Liver (tissue), 9 donors: ENCODE measurements around the gene BRD4. TPM values are rescaled to one million over a fixed set of nuclear protein-coding genes. Genes with fewer than 3 reads are reported as not detected.

Experiments
- DNase-seq: peaks from one replicate; pipeline ENCODE4 v3.0.0-alpha.2; 2017; ENCODE audit warnings: low spot score
- H3K27ac ChIP-seq, 2 donors: one replicate each; pipeline ENCODE4 v1.7.0; 2013; ENCODE audit warnings: inconsistent platforms in 2 of 2, low read length in 2 of 2, control low read depth in 1 of 2, low read depth in 1 of 2, mild to moderate bottlenecking in 1 of 2
- H3K27me3 ChIP-seq, 4 donors: one replicate each; pipeline versions ENCODE4 v1.6.1 to v1.7.0; 2013; ENCODE audit warnings: low read length in 3 of 4, inconsistent platforms in 1 of 4, mild to moderate bottlenecking in 1 of 4, moderate library complexity in 1 of 4; ENCODE audit not compliant: control insufficient read depth in 4 of 4, insufficient read depth in 4 of 4
- H3K36me3 ChIP-seq, 4 donors: one replicate each; pipeline versions ENCODE4 v1.6.1 to v1.7.0; 2013; ENCODE audit warnings: low read length in 3 of 4, mild to moderate bottlenecking in 3 of 4, low read depth in 1 of 4, moderate library complexity in 1 of 4; ENCODE audit not compliant: control insufficient read depth in 4 of 4, insufficient read depth in 3 of 4
- H3K4me1 ChIP-seq, 4 donors: one replicate each; pipeline versions ENCODE4 v1.6.1 to v1.7.0; 2013; ENCODE audit warnings: low read length in 3 of 4, mild to moderate bottlenecking in 3 of 4, moderate library complexity in 1 of 4; ENCODE audit not compliant: control insufficient read depth in 4 of 4, insufficient read depth in 4 of 4
- H3K4me3 ChIP-seq, 3 donors: one replicate each; pipeline versions ENCODE4 v1.6.1 to v1.7.0; 2013; ENCODE audit warnings: low read length in 3 of 3, control low read depth in 1 of 3, low read depth in 1 of 3, mild to moderate bottlenecking in 1 of 3
- H3K9ac ChIP-seq, 2 donors: one replicate each; pipeline ENCODE4 v1.7.0; 2013; ENCODE audit warnings: low read length in 2 of 2, mild to moderate bottlenecking in 2 of 2, moderate library complexity in 2 of 2, control low read depth in 1 of 2, low read depth in 1 of 2
- H3K9me3 ChIP-seq, 4 donors: one replicate each; pipeline versions ENCODE4 v1.6.1 to v1.7.0; 2013; ENCODE audit warnings: low read length in 3 of 4; ENCODE audit not compliant: control insufficient read depth in 4 of 4
- FOXA1 ChIP-seq: IDR thresholded peaks from 2 replicates; pipeline ENCODE4 v1.6.1; 2016; ENCODE audit warnings: antibody characterized with exemption
- FOXA2 ChIP-seq: IDR thresholded peaks from 2 replicates; pipeline ENCODE4 v1.6.1; 2016; ENCODE audit warnings: antibody characterized with exemption
- GABPA ChIP-seq, 2 donors: IDR thresholded peaks in 1 of 2; conservative IDR thresholded peaks in 1 of 2; 2 replicates each; pipeline ENCODE4 v1.6.1; 2016; ENCODE audit warnings: antibody characterized with exemption in 2 of 2, mild to moderate bottlenecking in 1 of 2, moderate library complexity in 1 of 2
- HNF4A ChIP-seq, 2 donors: conservative IDR thresholded peaks; 2 replicates each; pipeline ENCODE4 v1.6.1; 2016; ENCODE audit warnings: antibody characterized with exemption in 2 of 2, mild to moderate bottlenecking in 2 of 2
- HNF4G ChIP-seq: IDR thresholded peaks from 2 replicates; pipeline ENCODE4 v1.6.1; 2016; ENCODE audit warnings: antibody characterized with exemption
- JUND ChIP-seq, 2 donors: IDR thresholded peaks; 2 replicates each; pipeline ENCODE4 v1.6.1; 2016; ENCODE audit warnings: antibody characterized with exemption in 2 of 2
- NR2F2 ChIP-seq: IDR thresholded peaks from 2 replicates; pipeline ENCODE4 v1.6.1; 2016; ENCODE audit warnings: antibody characterized with exemption
- RAD21 ChIP-seq, 2 donors: IDR thresholded peaks; 2 replicates each; pipeline ENCODE4 v1.6.1; 2016; ENCODE audit warnings: antibody characterized with exemption in 2 of 2, mild to moderate bottlenecking in 2 of 2
- RXRA ChIP-seq, 2 donors: IDR thresholded peaks; 2 replicates each; pipeline ENCODE4 v1.6.1; 2017 to 2018; ENCODE audit warnings: antibody characterized with exemption in 2 of 2, mild to moderate bottlenecking in 1 of 2
- SP1 ChIP-seq: IDR thresholded peaks from 2 replicates; pipeline ENCODE4 v1.6.1; 2018; ENCODE audit warnings: antibody characterized with exemption, mild to moderate bottlenecking
- TAF1 ChIP-seq: conservative IDR thresholded peaks from 2 replicates; pipeline ENCODE4 v1.6.1; 2016; ENCODE audit warnings: antibody characterized with exemption, mild to moderate bottlenecking
- WGBS: extraction: QIAGEN DNeasy Blood & Tissue Kit; methylation state at CpG from one replicate; pipeline ENCODE4 v1.1.7; 2013; 5-methylcytosine and 5-hydroxymethylcytosine counted together
- polyA plus RNA-seq, 2 donors: library from polyadenylated mRNA; stranded (reverse) in 1 of 2; unstranded in 1 of 2; fragments of 200-250 nt in 1 of 2; fragments of >200 nt in 1 of 2; fragmentation: Nextera tagmentation in 1 of 2; extraction: Ambion mirVana in 1 of 2; gene quantifications; one replicate each; pipeline versions ENCODE4 v1.2.1 to v1.2.3, GENCODE V29; 2013 to 2015
- total RNA-seq, 2 donors: library from RNA; depleted of rRNA; stranded (reverse); fragments of >200 nt; gene quantifications; one replicate each; pipeline ENCODE4 v1.2.3, GENCODE V29; 2014
- TF ChIP-seq, protein P1 (sequence below): IDR thresholded peaks from 2 replicates; pipeline ENCODE4 v1.6.1; 2016; ENCODE audit warnings: antibody characterized with exemption, mild to moderate bottlenecking
- TF ChIP-seq, protein P2 (sequence below): IDR thresholded peaks from 2 replicates; pipeline ENCODE4 v1.6.1; 2016; ENCODE audit warnings: antibody characterized with exemption
- TF ChIP-seq, protein P3 (sequence below): IDR thresholded peaks from 2 replicates; pipeline ENCODE4 v1.6.1; 2016; ENCODE audit warnings: antibody characterized with exemption
- TF ChIP-seq, protein P4 (sequence below): IDR thresholded peaks from 2 replicates; pipeline ENCODE4 v1.6.1; 2016; ENCODE audit warnings: antibody characterized with exemption
- donor health status: healthy.
- donor health status: healthy.
- donor health status: healthy.
- donor health status: healthy.
- donor health status: healthy.

Gene BRD4
- total and polyA plus RNA-seq, 4 donors = 13.6 to 25.8 (median 20.5) TPM

DNA sequence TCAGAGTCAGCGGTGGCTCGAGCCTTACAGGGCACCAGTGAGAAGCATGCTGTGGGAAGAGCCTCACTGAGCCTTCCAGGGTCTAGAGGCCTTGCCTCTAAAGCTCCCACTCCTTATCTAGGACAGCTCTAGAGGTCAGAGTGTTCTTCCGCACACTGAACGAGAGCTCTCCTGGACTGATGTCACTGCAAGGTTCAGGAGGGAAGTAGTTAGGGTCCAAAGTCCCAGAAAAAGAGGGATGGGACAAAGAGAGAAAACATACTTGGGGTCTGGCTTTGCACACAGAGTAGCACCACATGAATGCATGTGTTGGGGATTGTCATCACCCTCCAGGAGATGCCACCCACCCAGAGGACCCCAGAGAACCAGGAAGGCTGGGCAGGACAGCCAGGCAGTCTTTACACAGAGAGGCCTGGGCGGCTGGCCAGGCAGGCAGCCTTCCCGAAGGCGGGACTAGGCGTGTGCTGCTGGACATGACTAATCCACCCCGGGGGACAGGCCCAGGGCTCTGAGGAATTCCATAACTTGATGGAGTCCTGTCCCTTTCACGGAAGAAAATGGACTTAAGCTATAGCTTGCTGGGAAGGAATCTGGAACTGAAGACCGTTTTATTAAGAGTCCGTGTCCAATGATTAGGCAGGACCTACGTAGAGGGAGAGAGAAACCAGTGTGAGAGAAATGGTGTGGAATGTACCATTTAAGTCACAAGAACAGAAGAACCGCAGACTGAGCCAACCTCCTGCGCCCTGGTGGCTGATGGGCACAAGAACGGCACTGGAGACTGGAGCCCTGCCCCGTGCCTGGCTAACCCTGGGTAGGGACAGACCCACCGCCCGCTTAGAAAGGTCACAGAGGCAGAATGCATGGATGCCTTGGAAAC lies 83.5 kb downstream of the BRD4 start:
- WGBS = 61% methylated on average over 19 of the region's 19 CpGs
- Histone ChIP-seq H3K4me3 (no peak overlapping the region), H3K4me1 (peaks cover 11 to 26% (median 22%) of the 10 kb centered on the region in 4 donors), H3K27me3 (no peaks in the 10 kb centered on the region), H3K9ac (no peak overlapping the region), H3K9me3 (no peaks in the 10 kb centered on the region), H3K27ac (peak overlapping the region; percentile 57 to 75), H3K36me3 (peaks cover 9 to 57% (median 32%) of the 10 kb centered on the region in 4 donors)
- DNase-seq = no peak
- peak; percentile 47 for TF ChIP-seq HNF4G
- TF ChIP-seq NR2F2 = peak; percentile 24
- peak; percentile 53 to 88 for TF ChIP-seq HNF4A (conservative IDR thresholded peaks at IDR 0.05)
- TF ChIP-seq JUND (IDR thresholded peaks at IDR 0.05) = peak in 1 of 2 donors; percentile 51
- no peak for TF ChIP-seq FOXA2

DNA sequence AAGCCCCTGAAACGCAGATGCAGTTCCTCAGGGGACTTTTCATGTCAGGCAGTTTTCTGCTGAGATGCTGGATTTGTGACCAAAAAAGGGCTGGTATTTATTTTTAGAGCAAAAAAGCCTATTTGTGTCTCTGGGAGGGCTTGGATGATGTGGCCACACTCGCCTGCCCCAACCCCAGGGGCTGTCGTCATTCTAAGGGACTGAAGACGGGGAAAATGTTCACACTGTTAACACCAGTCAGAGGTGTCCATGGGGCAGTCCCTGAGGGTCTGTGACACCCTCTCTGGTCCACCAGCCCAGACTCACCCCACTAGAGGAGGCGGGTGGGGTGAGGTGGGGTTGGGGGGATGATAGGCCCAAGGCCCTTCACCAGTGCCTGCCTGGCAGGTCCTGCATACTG lies 84.2 kb downstream of the BRD4 start:
- Histone ChIP-seq H3K36me3 (peaks cover 6 to 56% (median 26%) of the 10 kb centered on the region in 4 donors), H3K9ac (no peak overlapping the region), H3K4me1 (peaks cover 11 to 26% (median 22%) of the 10 kb centered on the region in 4 donors), H3K27me3 (no peaks in the 10 kb centered on the region), H3K4me3 (no peak overlapping the region), H3K27ac (peak overlapping the region; percentile 11 to 57), H3K9me3 (no peaks in the 10 kb centered on the region)
- 93% methylated on average over 5 of the region's 5 CpGs for WGBS
- DNase-seq = no peak
- TF ChIP-seq RAD21 (IDR thresholded peaks at IDR 0.05) (no peak), SP1 (no peak), FOXA1 (no peak)
- TF ChIP-seq, protein P1, sequence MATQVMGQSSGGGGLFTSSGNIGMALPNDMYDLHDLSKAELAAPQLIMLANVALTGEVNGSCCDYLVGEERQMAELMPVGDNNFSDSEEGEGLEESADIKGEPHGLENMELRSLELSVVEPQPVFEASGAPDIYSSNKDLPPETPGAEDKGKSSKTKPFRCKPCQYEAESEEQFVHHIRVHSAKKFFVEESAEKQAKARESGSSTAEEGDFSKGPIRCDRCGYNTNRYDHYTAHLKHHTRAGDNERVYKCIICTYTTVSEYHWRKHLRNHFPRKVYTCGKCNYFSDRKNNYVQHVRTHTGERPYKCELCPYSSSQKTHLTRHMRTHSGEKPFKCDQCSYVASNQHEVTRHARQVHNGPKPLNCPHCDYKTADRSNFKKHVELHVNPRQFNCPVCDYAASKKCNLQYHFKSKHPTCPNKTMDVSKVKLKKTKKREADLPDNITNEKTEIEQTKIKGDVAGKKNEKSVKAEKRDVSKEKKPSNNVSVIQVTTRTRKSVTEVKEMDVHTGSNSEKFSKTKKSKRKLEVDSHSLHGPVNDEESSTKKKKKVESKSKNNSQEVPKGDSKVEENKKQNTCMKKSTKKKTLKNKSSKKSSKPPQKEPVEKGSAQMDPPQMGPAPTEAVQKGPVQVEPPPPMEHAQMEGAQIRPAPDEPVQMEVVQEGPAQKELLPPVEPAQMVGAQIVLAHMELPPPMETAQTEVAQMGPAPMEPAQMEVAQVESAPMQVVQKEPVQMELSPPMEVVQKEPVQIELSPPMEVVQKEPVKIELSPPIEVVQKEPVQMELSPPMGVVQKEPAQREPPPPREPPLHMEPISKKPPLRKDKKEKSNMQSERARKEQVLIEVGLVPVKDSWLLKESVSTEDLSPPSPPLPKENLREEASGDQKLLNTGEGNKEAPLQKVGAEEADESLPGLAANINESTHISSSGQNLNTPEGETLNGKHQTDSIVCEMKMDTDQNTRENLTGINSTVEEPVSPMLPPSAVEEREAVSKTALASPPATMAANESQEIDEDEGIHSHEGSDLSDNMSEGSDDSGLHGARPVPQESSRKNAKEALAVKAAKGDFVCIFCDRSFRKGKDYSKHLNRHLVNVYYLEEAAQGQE = no peak

DNA sequence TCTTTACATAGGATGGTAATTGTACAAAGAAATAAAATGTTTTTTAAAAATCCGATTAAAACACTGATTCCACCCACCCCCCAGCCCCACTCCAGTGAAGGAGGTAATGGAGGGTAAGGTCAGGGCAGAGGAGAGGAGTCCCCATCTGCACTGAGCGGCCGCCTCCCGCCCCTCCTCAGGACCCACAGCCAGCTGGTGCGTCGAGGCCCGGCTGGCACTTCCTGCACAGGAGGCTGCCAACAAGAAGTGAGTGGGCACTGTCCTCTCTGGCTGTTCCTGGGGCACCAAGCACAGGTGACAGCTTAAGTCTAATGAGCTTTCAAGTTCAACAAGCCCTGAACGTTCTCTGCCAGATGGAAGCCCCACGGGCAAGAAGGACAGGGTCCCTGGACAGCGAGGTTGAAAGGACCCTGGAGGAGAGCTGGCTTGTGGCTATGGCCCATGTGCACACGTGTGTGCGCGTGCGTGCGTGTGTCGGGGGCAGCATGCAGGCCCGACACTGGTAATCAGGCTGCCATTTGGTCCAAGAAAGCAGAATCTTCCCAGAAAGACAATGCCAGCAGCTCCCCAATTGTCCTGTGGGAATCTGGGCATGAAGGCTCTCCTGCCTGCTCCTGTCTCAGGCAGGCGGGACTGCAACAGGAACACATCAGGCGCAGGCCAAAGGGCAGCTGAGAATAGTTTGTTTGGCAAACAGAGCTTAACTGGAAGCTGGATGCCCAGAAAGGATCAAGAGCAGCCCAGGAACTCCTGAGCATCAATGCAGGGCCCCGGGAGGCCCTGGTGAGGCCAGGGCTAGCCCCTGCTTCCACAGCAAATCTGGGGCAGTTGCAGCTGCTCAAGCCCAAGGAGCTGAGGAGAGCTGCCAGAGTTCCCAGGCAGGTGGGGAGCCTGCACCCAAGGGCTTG lies 85.0 kb downstream of the BRD4 start:
- Histone ChIP-seq H3K9ac (no peak overlapping the region), H3K27ac (peak overlapping the region in 1 of 2 donors; percentile 57), H3K27me3 (no peaks in the 10 kb centered on the region), H3K9me3 (no peaks in the 10 kb centered on the region), H3K36me3 (peaks cover 8 to 52% (median 22%) of the 10 kb centered on the region in 4 donors), H3K4me3 (no peak overlapping the region), H3K4me1 (peaks cover 11 to 26% (median 22%) of the 10 kb centered on the region in 4 donors)
- DNase-seq = no peak
- TF ChIP-seq HNF4A (conservative IDR thresholded peaks at IDR 0.05) = peak; percentile 64 to 66
- TF ChIP-seq FOXA2 = no peak
- TF ChIP-seq RXRA (IDR thresholded peaks at IDR 0.05) = peak; percentile 21 to 32
- peak; percentile 48 for TF ChIP-seq SP1
- no peak for TF ChIP-seq GABPA (IDR thresholded peaks at IDR 0.05 in 1 of 2, conservative IDR thresholded peaks at IDR 0.05 in 1 of 2)
- no peak for TF ChIP-seq JUND (IDR thresholded peaks at IDR 0.05)
- TF ChIP-seq, protein P2, sequence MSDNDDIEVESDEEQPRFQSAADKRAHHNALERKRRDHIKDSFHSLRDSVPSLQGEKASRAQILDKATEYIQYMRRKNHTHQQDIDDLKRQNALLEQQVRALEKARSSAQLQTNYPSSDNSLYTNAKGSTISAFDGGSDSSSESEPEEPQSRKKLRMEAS = no peak
- TF ChIP-seq, protein P3, sequence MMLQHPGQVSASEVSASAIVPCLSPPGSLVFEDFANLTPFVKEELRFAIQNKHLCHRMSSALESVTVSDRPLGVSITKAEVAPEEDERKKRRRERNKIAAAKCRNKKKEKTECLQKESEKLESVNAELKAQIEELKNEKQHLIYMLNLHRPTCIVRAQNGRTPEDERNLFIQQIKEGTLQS = no peak
- no peak for TF ChIP-seq TAF1
- TF ChIP-seq RAD21 (IDR thresholded peaks at IDR 0.05) = peak in 1 of 2 donors; percentile 64
- peak; percentile 52 for TF ChIP-seq NR2F2
- no peak for TF ChIP-seq HNF4G
- TF ChIP-seq, protein P4, sequence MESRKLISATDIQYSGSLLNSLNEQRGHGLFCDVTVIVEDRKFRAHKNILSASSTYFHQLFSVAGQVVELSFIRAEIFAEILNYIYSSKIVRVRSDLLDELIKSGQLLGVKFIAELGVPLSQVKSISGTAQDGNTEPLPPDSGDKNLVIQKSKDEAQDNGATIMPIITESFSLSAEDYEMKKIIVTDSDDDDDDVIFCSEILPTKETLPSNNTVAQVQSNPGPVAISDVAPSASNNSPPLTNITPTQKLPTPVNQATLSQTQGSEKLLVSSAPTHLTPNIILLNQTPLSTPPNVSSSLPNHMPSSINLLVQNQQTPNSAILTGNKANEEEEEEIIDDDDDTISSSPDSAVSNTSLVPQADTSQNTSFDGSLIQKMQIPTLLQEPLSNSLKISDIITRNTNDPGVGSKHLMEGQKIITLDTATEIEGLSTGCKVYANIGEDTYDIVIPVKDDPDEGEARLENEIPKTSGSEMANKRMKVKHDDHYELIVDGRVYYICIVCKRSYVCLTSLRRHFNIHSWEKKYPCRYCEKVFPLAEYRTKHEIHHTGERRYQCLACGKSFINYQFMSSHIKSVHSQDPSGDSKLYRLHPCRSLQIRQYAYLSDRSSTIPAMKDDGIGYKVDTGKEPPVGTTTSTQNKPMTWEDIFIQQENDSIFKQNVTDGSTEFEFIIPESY = no peak
- 77% methylated on average over 20 of the region's 20 CpGs for WGBS
